Measurements from ENCODE around the gene RSRC1. TPM values are rescaled to one million over a fixed set of nuclear protein-coding genes. Genes with fewer than 3 reads are reported as not detected.
A peak's percentile ranks its signal among the peaks of the same experiment; 100 is the strongest.

RSRC1 gene
- total RNA-seq, 1 experiment from 2014 or later: 95.2 TPM

DNA sequence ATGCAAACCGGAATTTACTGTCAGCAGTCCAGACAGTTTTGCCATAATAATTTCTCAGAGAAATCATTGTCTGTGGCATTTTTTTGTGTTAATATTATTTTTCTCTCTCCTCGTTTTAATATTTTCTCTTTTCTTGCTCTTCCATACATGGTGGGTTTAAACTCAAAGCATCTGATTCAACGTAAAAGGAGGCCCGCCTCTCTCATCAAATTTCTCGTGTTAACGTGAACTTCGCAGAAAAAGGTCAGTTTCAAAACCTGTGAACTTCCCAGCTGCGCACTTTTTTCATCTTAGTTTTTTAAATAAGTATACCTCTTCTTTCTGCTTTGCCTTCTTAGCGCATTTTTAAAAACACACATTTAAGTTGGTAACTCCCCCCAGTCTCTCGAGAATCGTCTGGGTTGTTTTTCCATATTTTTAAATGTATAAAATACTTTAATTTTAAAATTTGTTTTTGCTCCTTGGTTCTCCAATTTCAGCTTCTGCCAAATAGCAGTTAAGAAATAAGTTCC lies 12.8 kb upstream of the RSRC1 start:
- H3K27ac ChIP-seq (ENCODE audit: low read length): peak overlapping the region; percentile 74
- H3K9ac ChIP-seq (ENCODE audit: low read length): peak overlapping the region; percentile 81
- peaks cover 41% of the 10 kb centered on the region for H3K4me1 ChIP-seq (ENCODE audit: low read length)
- peaks cover 7% of the 10 kb centered on the region; the same call in 1 of the 2 replicates for H3K36me3 ChIP-seq (ENCODE audit: insufficient read depth, low read length)
- H3K9me2 ChIP-seq (replicated peaks; ENCODE audit: insufficient read depth, low read length): no peaks in the 10 kb centered on the region
- peak overlapping the region; percentile 73 for H3K4me3 ChIP-seq (ENCODE audit: low read length)
- peak overlapping the region; percentile 85 for H2AFZ ChIP-seq (ENCODE audit: low read length)
- peak overlapping the region; percentile 100 for H3K4me2 ChIP-seq (ENCODE audit: low read depth, low read length, poor library complexity, severe bottlenecking)
- no peaks in the 10 kb centered on the region for H3K27me3 ChIP-seq (ENCODE audit: low read length)
- no peaks in the 10 kb centered on the region for H4K20me1 ChIP-seq (ENCODE audit: insufficient read depth, low read depth, low read length)
- no peaks in the 10 kb centered on the region for H3K9me3 ChIP-seq (ENCODE audit: low read length)
- DNase-seq: no peak
- 0 out of 2 replicates have a peak, but pooled peaks cover 3% of the 10 kb centered on the region for H3K79me2 ChIP-seq (ENCODE audit: low read length)

GRCh38 chr3:158097593-158098308 lies 12.1 kb upstream of the RSRC1 start:
- Histone ChIP-seq H3K27me3 (ENCODE audit: low read length) (no peaks in the 10 kb centered on the region), H3K36me3 (ENCODE audit: insufficient read depth, low read length) (peaks cover 7% of the 10 kb centered on the region; the same call in 1 of the 2 replicates), H3K9ac (ENCODE audit: low read length) (peak overlapping the region; percentile 81)

DNA sequence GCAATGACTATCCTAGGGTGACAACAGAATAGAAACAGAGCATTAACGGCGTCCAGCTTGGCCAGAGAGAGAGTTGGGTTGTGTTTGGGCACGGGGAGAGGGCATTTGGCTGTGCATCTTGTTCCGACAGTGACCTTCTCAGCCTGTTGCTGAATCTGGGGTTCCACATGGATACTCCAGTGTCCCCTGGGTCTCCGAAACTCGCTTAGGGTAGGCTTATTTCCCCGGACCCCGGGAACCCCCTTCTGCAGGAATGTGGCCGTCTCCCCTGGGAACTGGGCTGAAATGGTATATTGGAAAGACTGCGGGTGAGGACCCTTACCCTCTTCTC lies 11.6 kb upstream of the RSRC1 start:
- peaks cover 41% of the 10 kb centered on the region for H3K4me1 ChIP-seq (ENCODE audit: low read length)
- H3K4me2 ChIP-seq (ENCODE audit: low read depth, low read length, poor library complexity, severe bottlenecking): peak overlapping the region; percentile 100
- H3K36me3 ChIP-seq (ENCODE audit: insufficient read depth, low read length): peaks cover 7% of the 10 kb centered on the region; the same call in 1 of the 2 replicates
- no peaks in the 10 kb centered on the region for H3K9me2 ChIP-seq (replicated peaks; ENCODE audit: insufficient read depth, low read length)
- H3K79me2 ChIP-seq (ENCODE audit: low read length): 0 out of 2 replicates have a peak, but pooled peaks cover 3% of the 10 kb centered on the region
- H3K27me3 ChIP-seq (ENCODE audit: low read length): no peaks in the 10 kb centered on the region
- H4K20me1 ChIP-seq (ENCODE audit: insufficient read depth, low read depth, low read length): no peaks in the 10 kb centered on the region
- H3K4me3 ChIP-seq (ENCODE audit: low read length): peak overlapping the region; percentile 73; the same call in 1 of the 2 replicates
- no peak overlapping the region for H3K27ac ChIP-seq (ENCODE audit: low read length)
- no peak for DNase-seq
- H3K9ac ChIP-seq (ENCODE audit: low read length): 0 out of 2 replicates have a peak overlapping the region, but pooled peaks have one; percentile 81
- 0 out of 2 replicates have a peak overlapping the region, but pooled peaks have one; percentile 85 for H2AFZ ChIP-seq (ENCODE audit: low read length)
- no peaks in the 10 kb centered on the region for H3K9me3 ChIP-seq (ENCODE audit: low read length)

More at GRCh38 chr3:158097593-158098308, 12.1 kb upstream of the RSRC1 start:
- Histone ChIP-seq H3K27ac (ENCODE audit: low read length) (peak overlapping the region; percentile 74), H3K9me3 (ENCODE audit: low read length) (no peaks in the 10 kb centered on the region), H4K20me1 (ENCODE audit: insufficient read depth, low read depth, low read length) (no peaks in the 10 kb centered on the region), H3K4me3 (ENCODE audit: low read length) (peak overlapping the region; percentile 73), H3K4me1 (ENCODE audit: low read length) (peaks cover 41% of the 10 kb centered on the region), H2AFZ (ENCODE audit: low read length) (peak overlapping the region; percentile 85), H3K9me2 (replicated peaks; ENCODE audit: insufficient read depth, low read length) (no peaks in the 10 kb centered on the region), H3K4me2 (ENCODE audit: low read depth, low read length, poor library complexity, severe bottlenecking) (peak overlapping the region; percentile 100), H3K79me2 (ENCODE audit: low read length) (0 out of 2 replicates have a peak, but pooled peaks cover 3% of the 10 kb centered on the region)
- peak; percentile 95 for DNase-seq

GRCh38 chr3:158098834-158099424 lies 11.0 kb upstream of the RSRC1 start:
- Histone ChIP-seq H3K9me3 (ENCODE audit: low read length) (no peaks in the 10 kb centered on the region), H3K4me3 (ENCODE audit: low read length) (no peak overlapping the region), H3K79me2 (ENCODE audit: low read length) (0 out of 2 replicates have a peak, but pooled peaks cover 3% of the 10 kb centered on the region), H2AFZ (ENCODE audit: low read length) (no peak overlapping the region), H3K36me3 (ENCODE audit: insufficient read depth, low read length) (peaks cover 7% of the 10 kb centered on the region; the same call in 1 of the 2 replicates), H3K4me1 (ENCODE audit: low read length) (peaks cover 41% of the 10 kb centered on the region), H3K27me3 (ENCODE audit: low read length) (no peaks in the 10 kb centered on the region), H3K4me2 (ENCODE audit: low read depth, low read length, poor library complexity, severe bottlenecking) (peak overlapping the region; percentile 100), H3K9me2 (replicated peaks; ENCODE audit: insufficient read depth, low read length) (no peaks in the 10 kb centered on the region), H4K20me1 (ENCODE audit: insufficient read depth, low read depth, low read length) (no peaks in the 10 kb centered on the region), H3K27ac (ENCODE audit: low read length) (no peak overlapping the region), H3K9ac (ENCODE audit: low read length) (no peak overlapping the region)
- no peak for DNase-seq

DNA sequence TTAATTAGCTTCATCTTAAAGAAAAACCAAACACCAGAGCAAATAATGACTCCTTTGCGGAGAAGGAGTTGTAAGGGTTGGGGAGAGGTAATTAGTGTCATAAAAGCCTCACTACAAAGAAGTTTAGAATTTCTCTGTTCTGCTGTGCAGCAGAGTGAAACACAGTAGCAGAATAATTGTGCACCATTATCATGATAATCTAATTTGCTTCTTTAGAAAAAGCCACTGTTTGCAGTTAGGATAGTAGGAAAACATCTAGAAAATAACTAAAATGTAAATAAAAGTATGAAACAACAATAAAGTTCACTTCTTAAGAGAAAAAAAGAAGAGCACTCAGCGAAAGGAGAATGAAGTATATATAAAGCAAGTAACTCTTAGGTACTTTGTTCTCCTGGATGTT lies 9.2 kb upstream of the RSRC1 start:
- no peak overlapping the region for H3K4me2 ChIP-seq (ENCODE audit: low read depth, low read length, poor library complexity, severe bottlenecking)
- no peak overlapping the region for H3K9ac ChIP-seq (ENCODE audit: low read length)
- peaks cover 7% of the 10 kb centered on the region; the same call in 1 of the 2 replicates for H3K36me3 ChIP-seq (ENCODE audit: insufficient read depth, low read length)
- no peak overlapping the region for H3K4me3 ChIP-seq (ENCODE audit: low read length)
- peak; percentile 40 for DNase-seq
- 0 out of 2 replicates have a peak, but pooled peaks cover 6% of the 10 kb centered on the region for H3K79me2 ChIP-seq (ENCODE audit: low read length)
- H3K9me3 ChIP-seq (ENCODE audit: low read length): no peaks in the 10 kb centered on the region
- no peak overlapping the region for H3K27ac ChIP-seq (ENCODE audit: low read length)
- H3K4me1 ChIP-seq (ENCODE audit: low read length): peaks cover 36% of the 10 kb centered on the region
- no peaks in the 10 kb centered on the region for H3K9me2 ChIP-seq (replicated peaks; ENCODE audit: insufficient read depth, low read length)
- H2AFZ ChIP-seq (ENCODE audit: low read length): no peak overlapping the region
- no peaks in the 10 kb centered on the region for H4K20me1 ChIP-seq (ENCODE audit: insufficient read depth, low read depth, low read length)
- H3K27me3 ChIP-seq (ENCODE audit: low read length): no peaks in the 10 kb centered on the region

- Histone ChIP-seq H2AFZ (ENCODE audit: low read length) (no peak overlapping the region), H3K4me1 (ENCODE audit: low read length) (peaks cover 28% of the 10 kb centered on the region)
Measured at GRCh38 chr3:158101335-158102241, 8.3 kb upstream of the RSRC1 start.

GRCh38 chr3:158102242-158103080 lies 7.4 kb upstream of the RSRC1 start:
- Histone ChIP-seq H3K4me3 (ENCODE audit: low read length) (no peak overlapping the region), H3K27ac (ENCODE audit: low read length) (no peak overlapping the region), H3K4me1 (ENCODE audit: low read length) (peaks cover 22% of the 10 kb centered on the region), H3K4me2 (ENCODE audit: low read depth, low read length, poor library complexity, severe bottlenecking) (no peak overlapping the region), H3K36me3 (ENCODE audit: insufficient read depth, low read length) (0 out of 2 replicates have a peak, but pooled peaks cover 7% of the 10 kb centered on the region), H3K9me2 (replicated peaks; ENCODE audit: insufficient read depth, low read length) (no peaks in the 10 kb centered on the region), H4K20me1 (ENCODE audit: insufficient read depth, low read depth, low read length) (no peaks in the 10 kb centered on the region), H3K9me3 (ENCODE audit: low read length) (no peaks in the 10 kb centered on the region), H3K79me2 (ENCODE audit: low read length) (0 out of 2 replicates have a peak, but pooled peaks cover 3% of the 10 kb centered on the region), H3K9ac (ENCODE audit: low read length) (no peak overlapping the region), H2AFZ (ENCODE audit: low read length) (no peak overlapping the region), H3K27me3 (ENCODE audit: low read length) (no peaks in the 10 kb centered on the region)
- DNase-seq: no peak

More at GRCh38 chr3:158101335-158102241, 8.3 kb upstream of the RSRC1 start:
- H3K4me3 ChIP-seq (ENCODE audit: low read length): no peak overlapping the region
- no peak overlapping the region for H3K27ac ChIP-seq (ENCODE audit: low read length)
- DNase-seq: peak; percentile 32
- no peaks in the 10 kb centered on the region for H3K27me3 ChIP-seq (ENCODE audit: low read length)
- no peak overlapping the region for H3K9ac ChIP-seq (ENCODE audit: low read length)
- 0 out of 2 replicates have a peak, but pooled peaks cover 6% of the 10 kb centered on the region for H3K79me2 ChIP-seq (ENCODE audit: low read length)
- no peaks in the 10 kb centered on the region for H4K20me1 ChIP-seq (ENCODE audit: insufficient read depth, low read depth, low read length)
- no peaks in the 10 kb centered on the region for H3K9me2 ChIP-seq (replicated peaks; ENCODE audit: insufficient read depth, low read length)
- peaks cover 7% of the 10 kb centered on the region; the same call in 1 of the 2 replicates for H3K36me3 ChIP-seq (ENCODE audit: insufficient read depth, low read length)
- no peaks in the 10 kb centered on the region for H3K9me3 ChIP-seq (ENCODE audit: low read length)
- H3K4me2 ChIP-seq (ENCODE audit: low read depth, low read length, poor library complexity, severe bottlenecking): no peak overlapping the region

Data from Karpas-422 (cell line).